GM12892 (cell line): ENCODE data around the gene TRIO.

ENCODE experiments used
- POLR2A ChIP-seq: IDR thresholded peaks from 2 replicates; pipeline ENCODE4 v1.6.1; 2011; ENCODE audit warnings: low read depth, low read length, control low read depth
- POLR2AphosphoS5 ChIP-seq: IDR thresholded peaks from 2 replicates; pipeline ENCODE4 v1.6.1; 2011; ENCODE audit warnings: low read depth, low read length, control low read depth
- TAF1 ChIP-seq: IDR thresholded peaks from 2 replicates; pipeline ENCODE4 v1.6.1; 2011; ENCODE audit warnings: low read depth, mild to moderate bottlenecking, control low read depth, low read length, borderline replicate concordance

DNA sequence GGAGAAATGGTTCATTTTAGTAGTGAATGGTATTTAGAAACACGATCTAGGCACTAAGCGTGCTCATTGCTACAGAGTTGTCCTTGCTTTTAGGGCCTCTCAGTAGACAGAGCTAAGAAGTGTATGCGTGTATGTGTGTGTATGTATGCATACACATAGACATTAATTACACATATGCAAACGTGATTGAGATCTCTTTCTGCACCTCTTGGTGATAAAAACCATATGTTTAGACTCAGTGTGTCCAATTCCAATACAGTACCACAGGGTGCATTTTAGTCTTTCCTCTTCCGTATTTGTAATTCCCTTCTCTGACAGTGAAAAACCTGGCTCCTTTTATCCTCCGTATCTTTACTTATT lies 13.1 kb downstream of the TRIO start:
- TF ChIP-seq POLR2A (no peak), POLR2AphosphoS5 (no peak), TAF1 (no peak)
